DMS79 (cell line): ENCODE measurements around the gene SEC14L3.
"Not testable (repeated sequence)": the region's sequence is repeated elsewhere in the genome, so short reads cannot be mapped to it uniquely, and the experiment has no call there.

ENCODE experiments used
- DNase-seq: peaks from one replicate; lab custom pipeline; 2025; lab: John Stamatoyannopoulos, UW

SEC14L3 gene

GRCh38 chr22:30485362-30485988, 13.7 kb upstream of the SEC14L3 start:
- DNase-seq, result no peak

GRCh38 chr22:30483169-30483568, 11.4 kb upstream of the SEC14L3 start:
- DNase-seq, result no peak

GRCh38 chr22:30481711-30482110, 9.9 kb upstream of the SEC14L3 start:
- no peak for DNase-seq

- no peak for DNase-seq
These were observed 8.2 kb upstream of the SEC14L3 start for GRCh38 chr22:30479981-30480380.

GRCh38 chr22:30474683-30475424, 3.0 kb upstream of the SEC14L3 start:
- peak; percentile 52 for DNase-seq

GRCh38 chr22:30474121-30474520, 2.3 kb upstream of the SEC14L3 start:
- DNase-seq, result no peak

- no peak for DNase-seq
These were observed 1.3 kb upstream of the SEC14L3 start for GRCh38 chr22:30472994-30473720.

- no peak for DNase-seq
These were observed 1.2 kb downstream of the SEC14L3 start for GRCh38 chr22:30470655-30471054.

- DNase-seq, result no peak
These were observed 2.7 kb downstream of the SEC14L3 start for GRCh38 chr22:30469165-30469564.

- DNase-seq, result not testable (repeated sequence)
These were observed 11.3 kb downstream of the SEC14L3 start for GRCh38 chr22:30460555-30460954.

GRCh38 chr22:30460147-30460546, 11.7 kb downstream of the SEC14L3 start:
- DNase-seq, result no peak

GRCh38 chr22:30459181-30460052, 12.4 kb downstream of the SEC14L3 start:
- no peak for DNase-seq

GRCh38 chr22:30457981-30458380, 13.8 kb downstream of the SEC14L3 start:
- DNase-seq, result no peak

- DNase-seq, result no peak
These were observed 16.6 kb downstream of the SEC14L3 start for GRCh38 chr22:30455075-30455840.

GRCh38 chr22:30453731-30454510, 17.9 kb downstream of the SEC14L3 start:
- peak; percentile 1 for DNase-seq

GRCh38 chr22:30452861-30453260, 19.0 kb downstream of the SEC14L3 start:
- peak; percentile 8 for DNase-seq

GRCh38 chr22:30451488-30451887, 20.3 kb downstream of the SEC14L3 start:
- DNase-seq, result not testable (repeated sequence)

- DNase-seq, result no peak
These were observed 24.2 kb downstream of the SEC14L3 start for GRCh38 chr22:30447656-30448055.

GRCh38 chr22:30445438-30446145, 26.2 kb downstream of the SEC14L3 start:
- DNase-seq, result no peak
